Activated naive CD8-positive, alpha-beta T cell (primary cell): ENCODE measurements around the gene PHF1.

ENCODE experiments used
- H3K27ac Mint-ChIP-seq: one replicate; pipeline ENCODE4 v1.8.0; 2021; ENCODE audit warnings: mixed read lengths
- H3K27me3 Mint-ChIP-seq: one replicate; pipeline ENCODE4 v1.8.0; 2021; ENCODE audit warnings: mixed read lengths
- H3K36me3 Mint-ChIP-seq: one replicate; pipeline ENCODE4 v1.8.0; 2021; ENCODE audit warnings: mixed read lengths
- H3K4me1 Mint-ChIP-seq: one replicate; pipeline ENCODE4 v1.8.0; 2021; ENCODE audit warnings: low read depth, mixed read lengths
- H3K4me3 Mint-ChIP-seq: one replicate; pipeline ENCODE4 v1.8.0; 2021; ENCODE audit warnings: mild to moderate bottlenecking, mixed read lengths
- H3K9me3 Mint-ChIP-seq: one replicate; pipeline ENCODE4 v1.8.0; 2021; ENCODE audit warnings: low read depth, mixed read lengths

The PHF1 gene

GRCh38 chr6:33407132-33407718, 3.6 kb upstream of the PHF1 start:
- Mint-ChIP-seq H3K9me3 (no peaks in the 10 kb centered on the region), H3K27ac (no peak overlapping the region), H3K27me3 (no peaks in the 10 kb centered on the region), H3K4me1 (peaks cover 15% of the 10 kb centered on the region), H3K36me3 (no peaks in the 10 kb centered on the region), H3K4me3 (no peak overlapping the region)

- peak overlapping the region; percentile 90 for H3K4me3 Mint-ChIP-seq
- peak overlapping the region; percentile 89 for H3K27ac Mint-ChIP-seq
- H3K36me3 Mint-ChIP-seq: no peaks in the 10 kb centered on the region
- no peaks in the 10 kb centered on the region for H3K9me3 Mint-ChIP-seq
- H3K27me3 Mint-ChIP-seq: no peaks in the 10 kb centered on the region
- H3K4me1 Mint-ChIP-seq: peaks cover 41% of the 10 kb centered on the region
Observed at GRCh38 chr6:33410050-33410710, 634 bp upstream of the PHF1 start.

GRCh38 chr6:33411632-33412005, 805 bp downstream of the PHF1 start:
- H3K9me3 Mint-ChIP-seq: no peaks in the 10 kb centered on the region
- H3K36me3 Mint-ChIP-seq: no peaks in the 10 kb centered on the region
- H3K27me3 Mint-ChIP-seq: no peaks in the 10 kb centered on the region
- peak overlapping the region; percentile 86 for H3K4me3 Mint-ChIP-seq
- H3K4me1 Mint-ChIP-seq: peaks cover 55% of the 10 kb centered on the region
- H3K27ac Mint-ChIP-seq: peak overlapping the region; percentile 83

GRCh38 chr6:33412140-33413009, 1.6 kb downstream of the PHF1 start:
- Mint-ChIP-seq H3K27me3 (no peaks in the 10 kb centered on the region), H3K4me3 (peak overlapping the region; percentile 70), H3K4me1 (peaks cover 61% of the 10 kb centered on the region), H3K36me3 (peaks cover 2% of the 10 kb centered on the region), H3K27ac (peak overlapping the region; percentile 69), H3K9me3 (no peaks in the 10 kb centered on the region)

GRCh38 chr6:33413241-33414120, 2.7 kb downstream of the PHF1 start:
- Mint-ChIP-seq H3K27ac (peak overlapping the region; percentile 89), H3K4me3 (peak overlapping the region; percentile 49), H3K9me3 (no peaks in the 10 kb centered on the region), H3K27me3 (no peaks in the 10 kb centered on the region), H3K4me1 (peaks cover 70% of the 10 kb centered on the region), H3K36me3 (peaks cover 2% of the 10 kb centered on the region)

GRCh38 chr6:33414592-33415271, 3.9 kb downstream of the PHF1 start:
- Mint-ChIP-seq H3K9me3 (no peaks in the 10 kb centered on the region), H3K4me3 (no peak overlapping the region)

GRCh38 chr6:33415831-33416230, 5.0 kb downstream of the PHF1 start:
- H3K36me3 Mint-ChIP-seq: peaks cover 2% of the 10 kb centered on the region
- H3K9me3 Mint-ChIP-seq: no peaks in the 10 kb centered on the region
- H3K4me1 Mint-ChIP-seq: peaks cover 78% of the 10 kb centered on the region
- H3K27ac Mint-ChIP-seq: peak overlapping the region; percentile 83
- H3K27me3 Mint-ChIP-seq: no peaks in the 10 kb centered on the region
- H3K4me3 Mint-ChIP-seq: peak overlapping the region; percentile 49

More at GRCh38 chr6:33414592-33415271, 3.9 kb downstream of the PHF1 start:
- peak overlapping the region; percentile 83 for H3K27ac Mint-ChIP-seq
- H3K4me1 Mint-ChIP-seq: peaks cover 78% of the 10 kb centered on the region
- H3K36me3 Mint-ChIP-seq: peaks cover 2% of the 10 kb centered on the region
- H3K27me3 Mint-ChIP-seq: no peaks in the 10 kb centered on the region

- Mint-ChIP-seq H3K36me3 (peaks cover 2% of the 10 kb centered on the region), H3K4me1 (peaks cover 81% of the 10 kb centered on the region), H3K4me3 (peak overlapping the region; percentile 94), H3K27me3 (no peaks in the 10 kb centered on the region), H3K9me3 (no peaks in the 10 kb centered on the region), H3K27ac (peak overlapping the region; percentile 99)
Observed at GRCh38 chr6:33416386-33417127, 5.7 kb downstream of the PHF1 start.

- peaks cover 2% of the 10 kb centered on the region for H3K36me3 Mint-ChIP-seq
- H3K27me3 Mint-ChIP-seq: no peaks in the 10 kb centered on the region
- no peaks in the 10 kb centered on the region for H3K9me3 Mint-ChIP-seq
- peak overlapping the region; percentile 94 for H3K4me3 Mint-ChIP-seq
- H3K27ac Mint-ChIP-seq: peak overlapping the region; percentile 99
- H3K4me1 Mint-ChIP-seq: peaks cover 79% of the 10 kb centered on the region
Observed at GRCh38 chr6:33417128-33417902, 6.5 kb downstream of the PHF1 start.

- Mint-ChIP-seq H3K36me3 (peaks cover 2% of the 10 kb centered on the region), H3K27ac (peak within 1 kb of the TSS; percentile 99), H3K4me3 (peak within 1 kb of the TSS; percentile 94), H3K9me3 (no peaks in the 10 kb centered on the region), H3K4me1 (peaks cover 74% of the 10 kb centered on the region), H3K27me3 (no peaks in the 10 kb centered on the region)
Observed at GRCh38 chr6:33417903-33418689, 7.3 kb downstream of the PHF1 start, which contains the start of gene CUTA. Gene CUTA (minus strand): TSS chr6:33418107. CDS start chr6:33418000, 107 bp downstream.

GRCh38 chr6:33418690-33419291, 8.0 kb downstream of the PHF1 start:
- H3K9me3 Mint-ChIP-seq: no peaks in the 10 kb centered on the region
- H3K4me3 Mint-ChIP-seq: peak overlapping the region; percentile 94
- H3K36me3 Mint-ChIP-seq: peaks cover 2% of the 10 kb centered on the region
- peaks cover 74% of the 10 kb centered on the region for H3K4me1 Mint-ChIP-seq
- H3K27ac Mint-ChIP-seq: peak overlapping the region; percentile 99
- H3K27me3 Mint-ChIP-seq: no peaks in the 10 kb centered on the region
